AG10803 (cell line): ENCODE data around the gene MYRF.
A peak's percentile ranks its signal among the peaks of the same experiment; 100 is the strongest.

ENCODE experiments used
- DNase-seq: peaks from one replicate; pipeline ENCODE4 v3.0.0; 2010; ENCODE audit warnings: low read depth
- H3K4me3 ChIP-seq: 2 replicates; pipeline ENCODE4 v1.5.1; 2011; ENCODE audit warnings: mild to moderate bottlenecking, low read length, control low read depth
- TF ChIP-seq, protein P1 (sequence below): conservative IDR thresholded peaks from 2 replicates; pipeline ENCODE4 v1.5.1; 2011; ENCODE audit warnings: mild to moderate bottlenecking, low read length, control low read depth, inconsistent platforms

Gene MYRF

DNA sequence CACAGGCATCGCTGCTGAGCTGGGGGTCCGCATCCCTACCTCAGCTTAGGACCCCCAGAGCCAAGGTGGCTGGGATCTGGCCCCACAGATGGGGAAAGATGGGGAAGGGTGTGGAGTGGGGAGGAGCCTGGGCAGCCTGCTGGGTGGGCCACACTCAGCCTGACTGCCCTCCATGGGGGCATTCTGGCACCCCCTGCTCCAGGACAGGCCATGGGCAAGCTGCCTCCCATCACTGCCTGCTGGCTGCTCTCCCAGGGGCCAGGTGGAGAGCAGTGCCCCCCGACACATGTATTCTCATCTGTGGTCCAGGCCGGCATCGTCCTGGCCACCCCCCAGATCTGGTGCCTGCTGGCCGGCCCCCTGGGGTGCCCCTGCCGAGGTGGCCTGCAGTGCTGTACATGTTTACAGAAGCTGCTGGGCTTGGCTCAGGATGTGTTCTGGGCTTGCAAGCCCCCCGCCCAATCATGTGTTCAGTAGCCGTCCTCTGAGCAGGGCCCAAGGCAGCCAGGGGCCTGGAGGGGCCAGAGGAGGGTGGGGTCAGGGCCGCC is 7.8 kb upstream of the MYRF start:
- no peak overlapping the region for H3K4me3 ChIP-seq
- no peak for DNase-seq
- TF ChIP-seq, protein P1, sequence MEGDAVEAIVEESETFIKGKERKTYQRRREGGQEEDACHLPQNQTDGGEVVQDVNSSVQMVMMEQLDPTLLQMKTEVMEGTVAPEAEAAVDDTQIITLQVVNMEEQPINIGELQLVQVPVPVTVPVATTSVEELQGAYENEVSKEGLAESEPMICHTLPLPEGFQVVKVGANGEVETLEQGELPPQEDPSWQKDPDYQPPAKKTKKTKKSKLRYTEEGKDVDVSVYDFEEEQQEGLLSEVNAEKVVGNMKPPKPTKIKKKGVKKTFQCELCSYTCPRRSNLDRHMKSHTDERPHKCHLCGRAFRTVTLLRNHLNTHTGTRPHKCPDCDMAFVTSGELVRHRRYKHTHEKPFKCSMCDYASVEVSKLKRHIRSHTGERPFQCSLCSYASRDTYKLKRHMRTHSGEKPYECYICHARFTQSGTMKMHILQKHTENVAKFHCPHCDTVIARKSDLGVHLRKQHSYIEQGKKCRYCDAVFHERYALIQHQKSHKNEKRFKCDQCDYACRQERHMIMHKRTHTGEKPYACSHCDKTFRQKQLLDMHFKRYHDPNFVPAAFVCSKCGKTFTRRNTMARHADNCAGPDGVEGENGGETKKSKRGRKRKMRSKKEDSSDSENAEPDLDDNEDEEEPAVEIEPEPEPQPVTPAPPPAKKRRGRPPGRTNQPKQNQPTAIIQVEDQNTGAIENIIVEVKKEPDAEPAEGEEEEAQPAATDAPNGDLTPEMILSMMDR = no peak

- TF ChIP-seq, protein P1 = no peak
- DNase-seq = no peak
- H3K4me3 ChIP-seq = no peak overlapping the region
These were observed 6.5 kb upstream of the MYRF start for GRCh38 chr11:61745781-61746441.

DNA sequence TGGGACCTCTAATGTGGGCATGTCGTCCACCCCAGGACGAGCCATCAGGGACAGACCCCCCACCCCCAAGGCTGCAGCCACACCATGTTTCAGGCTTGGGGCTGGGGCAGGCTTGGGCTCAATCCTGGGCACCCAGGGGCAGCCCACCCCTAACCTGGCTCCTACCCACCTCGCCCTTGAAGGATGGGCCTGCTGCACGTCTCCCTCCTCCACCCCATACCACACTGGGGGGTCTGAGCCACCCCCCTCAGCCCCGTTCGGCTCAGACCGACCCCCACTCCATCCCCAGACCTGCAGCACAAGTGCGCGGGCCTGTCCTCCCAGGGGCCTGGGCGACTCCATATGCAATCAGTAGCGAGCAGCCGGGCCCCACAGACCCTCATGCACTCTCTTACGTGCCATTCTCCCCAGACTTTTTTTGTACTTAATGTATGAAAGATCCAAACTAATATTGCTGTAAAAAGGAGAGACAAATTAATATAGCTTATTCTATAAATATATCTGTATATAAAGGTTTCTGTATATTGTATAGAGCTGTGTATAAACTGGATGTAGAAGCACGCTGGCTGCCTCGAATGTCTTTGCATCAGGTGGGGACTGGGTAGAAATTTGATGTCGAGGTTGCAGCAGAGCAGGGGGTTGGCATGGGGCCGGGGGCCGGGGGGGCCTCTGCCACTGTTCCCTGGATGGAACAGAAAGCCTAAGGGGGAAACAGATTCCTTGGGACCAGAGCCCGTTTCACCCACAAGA is 5.8 kb upstream of the MYRF start:
- no peak for DNase-seq
- TF ChIP-seq, protein P1 = no peak

GRCh38 chr11:61747192-61747966 is 5.1 kb upstream of the MYRF start:
- peak; percentile 52 for DNase-seq
- TF ChIP-seq, protein P1 = peak; percentile 80
- H3K4me3 ChIP-seq = no peak overlapping the region

More for the DNA sequence above, 5.8 kb upstream of the MYRF start:
- H3K4me3 ChIP-seq = no peak overlapping the region

- no peak overlapping the region for H3K4me3 ChIP-seq
- no peak for DNase-seq
- TF ChIP-seq, protein P1 = no peak
These were observed 4.5 kb upstream of the MYRF start for GRCh38 chr11:61747967-61748285.

DNA sequence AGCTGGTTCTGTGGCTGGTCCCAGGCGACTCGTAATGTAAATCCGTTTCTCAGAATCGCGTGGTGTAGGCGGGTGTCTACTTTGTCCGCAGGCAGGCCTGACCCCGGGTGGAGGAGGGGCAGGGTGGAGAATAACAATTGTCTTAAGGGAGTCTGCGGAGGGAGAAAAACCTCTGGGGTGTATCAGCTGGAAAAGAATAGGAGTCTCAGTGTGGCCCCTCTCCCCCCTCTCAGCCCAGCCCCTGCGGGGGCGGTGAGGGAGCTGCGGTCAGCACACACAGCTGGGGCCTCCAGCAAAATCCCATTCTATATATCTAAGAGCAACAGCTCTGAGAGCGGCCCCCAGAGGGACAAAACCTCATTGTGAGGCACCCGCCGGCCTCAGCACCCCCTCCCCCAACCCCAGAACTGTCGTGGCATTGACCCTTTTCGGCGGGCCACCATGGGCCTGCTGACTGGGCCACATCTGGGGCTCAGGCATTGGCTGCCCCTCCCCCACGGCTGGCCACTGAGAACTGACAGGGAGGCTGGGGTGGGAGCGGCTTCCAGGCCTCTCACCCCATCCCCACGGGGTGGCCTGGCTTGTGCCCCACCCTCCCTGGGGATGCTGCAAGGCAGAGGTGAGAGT is 2.7 kb upstream of the MYRF start:
- H3K4me3 ChIP-seq = no peak overlapping the region
- DNase-seq = no peak
- TF ChIP-seq, protein P1 = no peak
